K562 (cell line): Measurements from ENCODE around the gene KPNA4. TPM values are rescaled to one million over a fixed set of nuclear protein-coding genes. Genes with fewer than 3 reads are reported as not detected.

Experiments used
- BCL6 ChIP-seq: fragments of 250-450 bp; sonication (Bioruptor Pico); IDR thresholded peaks from 2 replicates; pipeline ENCODE4 v1.4.0; 2020
- CHD1 ChIP-seq: fragments of 200-600 bp; sonication (generic); IDR thresholded peaks from one replicate; pipeline ENCODE4 v1.6.1; 2012; ENCODE audit warnings: mild to moderate bottlenecking, moderate library complexity, low read length, inconsistent platforms
- DDX20 ChIP-seq: fragments of 450-650 bp; IDR thresholded peaks from 2 replicates; pipeline ENCODE4 v1.6.1; 2016; ENCODE audit warnings: missing genetic modification characterization, low read depth, mild to moderate bottlenecking, missing compliant biosample characterization, moderate library complexity
- DIDO1 ChIP-seq: fragments of 450-650 bp; IDR thresholded peaks from 2 replicates; pipeline ENCODE4 v1.6.1; 2016; ENCODE audit warnings: low read depth, missing biosample characterization, missing genetic modification characterization
- FOSL1 ChIP-seq: fragments of 200-800 bp; sonication (Bioruptor generic); conservative IDR thresholded peaks from 2 replicates; pipeline ENCODE4 v1.6.1; 2016; ENCODE audit warnings: missing genetic modification characterization, missing compliant biosample characterization
- GABPA ChIP-seq: fragments of 200-800 bp; sonication (Bioruptor generic); conservative IDR thresholded peaks from 2 replicates; pipeline ENCODE4 v1.6.1; 2016; ENCODE audit warnings: low read depth, missing genetic modification characterization, missing compliant biosample characterization
- HINFP ChIP-seq: fragments of 450-650 bp; conservative IDR thresholded peaks from 2 replicates; pipeline ENCODE4 v1.6.1; 2016; ENCODE audit warnings: missing genetic modification characterization, low read depth, mild to moderate bottlenecking, control low read depth, missing compliant biosample characterization
- IRF2 ChIP-seq: sonication (generic); formaldehyde crosslinking; IDR thresholded peaks from 2 replicates; pipeline ENCODE4 v1.8.1; 2022; ENCODE audit warnings: mild to moderate bottlenecking, missing genetic modification reagents
- JUN ChIP-seq, 2 experiments: sonication (generic) in 1 of 2; formaldehyde crosslinking in 1 of 2; IDR thresholded peaks; 2 replicates each; pipeline versions ENCODE4 v1.6.1 to v1.8.0; 2012 to 2022; ENCODE audit warnings: borderline replicate concordance in 2 of 2, mild to moderate bottlenecking in 2 of 2, improper control_type of control experiment in 1 of 2, low read depth in 1 of 2, low read length in 1 of 2, missing genetic modification reagents in 1 of 2
- LCOR ChIP-seq: sonication (generic); formaldehyde crosslinking; IDR thresholded peaks from 2 replicates; pipeline ENCODE4 v1.8.0; 2022; ENCODE audit warnings: mild to moderate bottlenecking, missing genetic modification reagents
- MIER1 ChIP-seq: fragments of 450-650 bp; IDR thresholded peaks from 2 replicates; pipeline ENCODE4 v1.6.1; 2016; ENCODE audit warnings: antibody characterized with exemption, mild to moderate bottlenecking, low read depth
- NCOA2 ChIP-seq, 2 experiments: fragments of 450-650 bp; IDR thresholded peaks; 2 replicates each; pipeline ENCODE4 v1.6.1; 2018; ENCODE audit warnings: mild to moderate bottlenecking in 2 of 2, moderate library complexity in 1 of 2; ENCODE audit not compliant: partially characterized antibody in 2 of 2
- NFE2L1 ChIP-seq: fragments of 450-650 bp; IDR thresholded peaks from 2 replicates; pipeline ENCODE4 v1.6.1; 2016; ENCODE audit warnings: missing genetic modification characterization, low read depth, mild to moderate bottlenecking, missing compliant biosample characterization, moderate library complexity, borderline replicate concordance
- PCBP1 ChIP-seq: fragments of 200-400 bp; formaldehyde crosslinking; IDR thresholded peaks from 2 replicates; pipeline ENCODE4 v1.6.1; 2018; ENCODE audit warnings: mild to moderate bottlenecking, low read depth, low read length; ENCODE audit not compliant: poor library complexity, severe bottlenecking
- SMARCC2 ChIP-seq: fragments of 450-650 bp; IDR thresholded peaks from 2 replicates; pipeline ENCODE4 v1.6.1; 2017; ENCODE audit warnings: antibody characterized with exemption, moderate library complexity, mild to moderate bottlenecking, low read depth
- SUPT5H ChIP-seq: fragments of 450-650 bp; IDR thresholded peaks from 2 replicates; pipeline ENCODE4 v1.6.1; 2016
- YBX1 ChIP-seq: fragments of 450-650 bp; IDR thresholded peaks from 2 replicates; pipeline ENCODE4 v1.7.1; 2016; ENCODE audit warnings: mild to moderate bottlenecking
- ZNF121 ChIP-seq: sonication (generic); formaldehyde crosslinking; conservative IDR thresholded peaks from 2 replicates; pipeline ENCODE4 v1.8.0; 2022; ENCODE audit warnings: missing genetic modification reagents
- ZNF79 ChIP-seq: fragments of 250-450 bp; sonication (Bioruptor Pico); IDR thresholded peaks from 2 replicates; pipeline ENCODE4 v1.4.0; 2020; ENCODE audit warnings: low read depth, mild to moderate bottlenecking, moderate library complexity
- polyA plus RNA-seq, 8 experiments: library from polyadenylated mRNA; depleted of rRNA in 4 of 8; stranded (reverse) in 5 of 8; unstranded in 3 of 8; fragments of >200 nt; fragmentation: Nextera tagmentation in 2 of 8; fragmentation: Illumina TruSeq in 1 of 8; extraction: Ambion mirVana in 2 of 8; extraction: Trizol in 1 of 8; gene quantifications; 2 replicates each; pipeline versions ENCODE4 v1.2.1 to v1.2.3, GENCODE V29; 2011 to 2014; ENCODE audit warnings: inconsistent platforms in 1 of 8, missing spikeins in 1 of 8
- total RNA-seq, 7 experiments: library from RNA; depleted of rRNA in 6 of 7; stranded (reverse); fragments of >200 nt in 6 of 7; fragmentation: Illumina TruSeq in 2 of 7; extraction: Trizol in 2 of 7; gene quantifications; 2 replicates each; pipeline versions ENCODE4 v1.2.1 to v1.2.3, GENCODE V29; 2011 to 2021; ENCODE audit warnings: low replicate concordance in 1 of 7
- TF ChIP-seq, protein P1 (sequence below): fragments of 200-800 bp; sonication (Bioruptor generic); IDR thresholded peaks from 2 replicates; pipeline ENCODE4 v1.6.1; 2017; ENCODE audit warnings: missing genetic modification characterization, missing compliant biosample characterization
- TF ChIP-seq, protein P2 (sequence below): sonication (generic); formaldehyde crosslinking; IDR thresholded peaks from 2 replicates; pipeline ENCODE4 v1.8.0; 2022; ENCODE audit warnings: mild to moderate bottlenecking, missing genetic modification reagents

KPNA4 gene
- total and polyA plus RNA-seq, 9 of the 15 experiments (the other 6 are each of a cell fraction or from before 2014, with no cell fraction given), result 13.9 to 66.6 (median 34.5) TPM

GRCh38 chr3:160449636-160450598, 115.5 kb downstream of the KPNA4 start, which contains the start of gene TRIM59 (continued):
- TF ChIP-seq, protein P1, sequence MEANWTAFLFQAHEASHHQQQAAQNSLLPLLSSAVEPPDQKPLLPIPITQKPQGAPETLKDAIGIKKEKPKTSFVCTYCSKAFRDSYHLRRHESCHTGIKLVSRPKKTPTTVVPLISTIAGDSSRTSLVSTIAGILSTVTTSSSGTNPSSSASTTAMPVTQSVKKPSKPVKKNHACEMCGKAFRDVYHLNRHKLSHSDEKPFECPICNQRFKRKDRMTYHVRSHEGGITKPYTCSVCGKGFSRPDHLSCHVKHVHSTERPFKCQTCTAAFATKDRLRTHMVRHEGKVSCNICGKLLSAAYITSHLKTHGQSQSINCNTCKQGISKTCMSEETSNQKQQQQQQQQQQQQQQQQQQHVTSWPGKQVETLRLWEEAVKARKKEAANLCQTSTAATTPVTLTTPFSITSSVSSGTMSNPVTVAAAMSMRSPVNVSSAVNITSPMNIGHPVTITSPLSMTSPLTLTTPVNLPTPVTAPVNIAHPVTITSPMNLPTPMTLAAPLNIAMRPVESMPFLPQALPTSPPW (CRISPR knock-in tag), result peak; percentile 76
- peak; percentile 31; the same call in 1 of the 2 replicates for TF ChIP-seq FOSL1 (tag)
- TF ChIP-seq PCBP1, result peak; percentile 81
- peak; percentile 61; the same call in 1 of the 2 replicates for TF ChIP-seq HINFP (tag)
- peak; percentile 100 for TF ChIP-seq LCOR (CRISPR knock-in tag)
- TF ChIP-seq NFE2L1 (tag), result no peak
- no peak for TF ChIP-seq DIDO1
- no peak for TF ChIP-seq NCOA2 (IDR thresholded peaks at IDR 0.05; ENCODE audit: partially characterized antibody in 2 of 2)
- TF ChIP-seq, protein P2, sequence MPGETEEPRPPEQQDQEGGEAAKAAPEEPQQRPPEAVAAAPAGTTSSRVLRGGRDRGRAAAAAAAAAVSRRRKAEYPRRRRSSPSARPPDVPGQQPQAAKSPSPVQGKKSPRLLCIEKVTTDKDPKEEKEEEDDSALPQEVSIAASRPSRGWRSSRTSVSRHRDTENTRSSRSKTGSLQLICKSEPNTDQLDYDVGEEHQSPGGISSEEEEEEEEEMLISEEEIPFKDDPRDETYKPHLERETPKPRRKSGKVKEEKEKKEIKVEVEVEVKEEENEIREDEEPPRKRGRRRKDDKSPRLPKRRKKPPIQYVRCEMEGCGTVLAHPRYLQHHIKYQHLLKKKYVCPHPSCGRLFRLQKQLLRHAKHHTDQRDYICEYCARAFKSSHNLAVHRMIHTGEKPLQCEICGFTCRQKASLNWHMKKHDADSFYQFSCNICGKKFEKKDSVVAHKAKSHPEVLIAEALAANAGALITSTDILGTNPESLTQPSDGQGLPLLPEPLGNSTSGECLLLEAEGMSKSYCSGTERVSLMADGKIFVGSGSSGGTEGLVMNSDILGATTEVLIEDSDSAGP (CRISPR knock-in tag), result peak; percentile 74
- peak; percentile 94 for TF ChIP-seq SUPT5H
- TF ChIP-seq BCL6 (CRISPR knock-in tag), result no peak
- no peak for TF ChIP-seq SMARCC2
- no peak for TF ChIP-seq ZNF79 (CRISPR knock-in tag)
- no peak for TF ChIP-seq DDX20 (tag)
- TF ChIP-seq GABPA (tag), result peak; percentile 75
- 0 out of 2 replicates have a peak, but pooled peaks have one; percentile 3 for TF ChIP-seq MIER1
- no peak for TF ChIP-seq YBX1
- TF ChIP-seq IRF2 (CRISPR knock-in tag), result no peak
- no peak for TF ChIP-seq ZNF121 (CRISPR knock-in tag)
- no peak for TF ChIP-seq CHD1
- TF ChIP-seq JUN (IDR thresholded peaks at IDR 0.05; ENCODE audit: borderline replicate concordance, low read depth, low read length), result peak; percentile 72; the same call in 1 of the 2 replicates
- peak; percentile 87; the same call in 1 of the 2 replicates for TF ChIP-seq JUN (CRISPR knock-in tag; IDR thresholded peaks at IDR 0.05; ENCODE audit: borderline replicate concordance)
